ENCODE measurements around the gene DDX21.
"Not testable (repeated sequence)": the region's sequence is repeated elsewhere in the genome, so short reads cannot be mapped to it uniquely, and the experiment has no call there.

Gene DDX21

GRCh38 chr10:68955832-68956532 is at the start of gene DDX21:
Gene DDX21, plus strand, starts transcription at chr10:68956170. Its CDS starts 56 bp downstream, at chr10:68956226.
- DNase-seq (ENCODE audit: low read depth), result peak; percentile 74

GRCh38 chr10:68924593-68924992 is 31.4 kb upstream of the DDX21 start:
- no peak for DNase-seq (ENCODE audit: low read depth)

- no peak for DNase-seq (ENCODE audit: low read depth)
These were observed 30.5 kb upstream of the DDX21 start for GRCh38 chr10:68925489-68925888.

GRCh38 chr10:68929157-68929556 is 26.8 kb upstream of the DDX21 start:
- DNase-seq (ENCODE audit: low read depth), result not testable (repeated sequence)

GRCh38 chr10:68929888-68930287 is 26.1 kb upstream of the DDX21 start:
- not testable (repeated sequence) for DNase-seq (ENCODE audit: low read depth)

- DNase-seq (ENCODE audit: low read depth), result not testable (repeated sequence)
These were observed 23.1 kb upstream of the DDX21 start for GRCh38 chr10:68932860-68933259.

- DNase-seq (ENCODE audit: low read depth), result no peak
These were observed 21.0 kb upstream of the DDX21 start for GRCh38 chr10:68934994-68935393.

GRCh38 chr10:68938117-68938516 is 17.9 kb upstream of the DDX21 start:
- no peak for DNase-seq (ENCODE audit: low read depth)

- no peak for DNase-seq (ENCODE audit: low read depth)
These were observed 17.1 kb upstream of the DDX21 start for GRCh38 chr10:68938884-68939283.

- DNase-seq (ENCODE audit: low read depth), result not testable (repeated sequence)
These were observed 15.1 kb upstream of the DDX21 start for GRCh38 chr10:68940917-68941316.

GRCh38 chr10:68950598-68950997 is 5.4 kb upstream of the DDX21 start:
- no peak for DNase-seq (ENCODE audit: low read depth)

GRCh38 chr10:68954904-68955303 is 1.1 kb upstream of the DDX21 start:
- no peak for DNase-seq (ENCODE audit: low read depth)

- DNase-seq (ENCODE audit: low read depth), result no peak
These were observed 577 bp upstream of the DDX21 start for GRCh38 chr10:68955355-68955831.

GRCh38 chr10:68957284-68957615 is 1.3 kb downstream of the DDX21 start:
- no peak for DNase-seq (ENCODE audit: low read depth)

GRCh38 chr10:68957654-68958053 is 1.7 kb downstream of the DDX21 start:
- DNase-seq (ENCODE audit: low read depth), result no peak

- no peak for DNase-seq (ENCODE audit: low read depth)
These were observed 3.9 kb downstream of the DDX21 start for GRCh38 chr10:68959695-68960527.

GRCh38 chr10:68963151-68963550 is 7.2 kb downstream of the DDX21 start:
- DNase-seq (ENCODE audit: low read depth), result no peak

GRCh38 chr10:68973975-68974374 is 18.0 kb downstream of the DDX21 start:
- DNase-seq (ENCODE audit: low read depth), result no peak

GRCh38 chr10:68975936-68976473 is 20.0 kb downstream of the DDX21 start:
- not testable (repeated sequence) for DNase-seq (ENCODE audit: low read depth)

GRCh38 chr10:68979738-68980137 is 23.8 kb downstream of the DDX21 start:
- DNase-seq (ENCODE audit: low read depth), result not testable (repeated sequence)

GRCh38 chr10:68981074-68981473 is 25.1 kb downstream of the DDX21 start:
- no peak for DNase-seq (ENCODE audit: low read depth)

GRCh38 chr10:68982389-68982788 is 26.4 kb downstream of the DDX21 start:
- DNase-seq (ENCODE audit: low read depth), result no peak

GRCh38 chr10:68987611-68988010 is 31.6 kb downstream of the DDX21 start:
- no peak for DNase-seq (ENCODE audit: low read depth)
